CMK (cell line): ENCODE results near the gene MAGEB2.
A peak's percentile ranks its signal among the peaks of the same experiment; 100 is the strongest.
"Not testable (repeated sequence)": the region's sequence is repeated elsewhere in the genome, so short reads cannot be mapped to it uniquely, and the experiment has no call there.

ENCODE experiments used
- DNase-seq: peaks from one replicate; pipeline ENCODE4 v3.0.0-alpha.2; 2010; ENCODE audit warnings: low read depth

Gene MAGEB2, protein sequence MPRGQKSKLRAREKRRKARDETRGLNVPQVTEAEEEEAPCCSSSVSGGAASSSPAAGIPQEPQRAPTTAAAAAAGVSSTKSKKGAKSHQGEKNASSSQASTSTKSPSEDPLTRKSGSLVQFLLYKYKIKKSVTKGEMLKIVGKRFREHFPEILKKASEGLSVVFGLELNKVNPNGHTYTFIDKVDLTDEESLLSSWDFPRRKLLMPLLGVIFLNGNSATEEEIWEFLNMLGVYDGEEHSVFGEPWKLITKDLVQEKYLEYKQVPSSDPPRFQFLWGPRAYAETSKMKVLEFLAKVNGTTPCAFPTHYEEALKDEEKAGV

GRCh38 chrX:30215357-30215843 is at the start of gene MAGEB2:
Gene MAGEB2, plus strand, starts transcription at chrX:30215563. Its CDS starts 3,018 bp downstream, at chrX:30218581.
- no peak for DNase-seq

DNA sequence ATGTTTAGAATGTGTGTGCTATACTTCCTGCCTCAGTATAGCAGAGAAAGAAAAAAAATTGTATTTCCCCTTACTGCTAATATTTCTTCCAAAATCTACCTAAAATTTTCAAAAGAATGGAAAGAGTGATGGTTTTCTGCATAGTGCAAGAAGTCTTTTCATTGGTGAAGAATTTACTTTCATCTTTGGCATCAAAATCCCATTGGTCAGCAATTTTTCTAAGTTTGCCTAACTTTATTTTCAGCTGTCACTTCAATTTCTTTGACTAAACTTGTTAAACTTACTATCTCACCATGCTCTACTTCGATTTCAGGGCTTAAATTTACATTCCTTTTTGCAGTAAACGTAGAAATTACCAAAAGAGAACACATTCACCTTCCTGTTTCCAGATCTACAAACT is 44.5 kb upstream of the MAGEB2 start:
- no peak for DNase-seq

DNA sequence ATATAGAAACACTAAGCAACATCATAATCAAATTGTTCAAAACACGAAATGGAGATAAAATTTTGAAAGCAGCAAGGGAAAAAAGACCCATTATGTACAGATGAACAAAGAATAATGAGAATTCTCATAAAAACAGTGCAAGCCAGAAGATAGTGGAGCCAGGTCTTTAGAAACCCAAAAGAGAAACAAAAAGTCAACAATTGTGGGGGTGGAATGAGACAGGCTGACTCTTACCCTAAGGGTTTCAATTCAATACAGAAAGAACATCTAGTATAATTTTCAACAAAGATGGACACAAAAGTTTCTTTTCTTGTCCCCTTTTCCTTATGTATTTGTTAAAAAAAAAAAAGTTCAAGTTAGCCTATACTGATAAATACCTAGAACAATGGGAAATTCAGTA is 34.0 kb upstream of the MAGEB2 start:
- no peak for DNase-seq

GRCh38 chrX:30183554-30183953 is 31.8 kb upstream of the MAGEB2 start:
- DNase-seq, result no peak

- no peak for DNase-seq
Observed at GRCh38 chrX:30190426-30190825, 24.9 kb upstream of the MAGEB2 start.

- DNase-seq, result not testable (repeated sequence)
Observed at GRCh38 chrX:30193910-30194309, 21.5 kb upstream of the MAGEB2 start.

DNA sequence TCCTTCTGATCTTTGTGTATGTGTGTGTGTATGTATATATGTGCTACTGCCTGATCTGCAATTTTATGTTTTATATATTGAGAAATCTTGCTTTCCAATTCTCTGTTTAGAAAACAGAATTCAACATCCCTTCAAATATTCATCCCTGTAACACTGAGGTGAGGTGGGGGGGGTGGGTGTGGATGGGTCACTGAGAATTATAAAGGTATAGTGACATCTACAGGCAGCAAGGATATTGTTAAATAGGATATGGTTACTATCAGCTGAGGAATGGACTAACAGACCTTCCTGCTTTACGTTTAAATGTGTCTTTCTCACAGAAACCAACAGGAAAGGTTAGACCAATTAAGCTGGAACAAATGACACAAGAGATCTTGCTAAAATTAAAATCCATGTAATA is 19.0 kb upstream of the MAGEB2 start:
- peak; percentile 12 for DNase-seq

GRCh38 chrX:30212172-30212571 is 3.2 kb upstream of the MAGEB2 start:
- no peak for DNase-seq

GRCh38 chrX:30217465-30217864 is 2.1 kb downstream of the MAGEB2 start:
- peak; percentile 22 for DNase-seq

DNA sequence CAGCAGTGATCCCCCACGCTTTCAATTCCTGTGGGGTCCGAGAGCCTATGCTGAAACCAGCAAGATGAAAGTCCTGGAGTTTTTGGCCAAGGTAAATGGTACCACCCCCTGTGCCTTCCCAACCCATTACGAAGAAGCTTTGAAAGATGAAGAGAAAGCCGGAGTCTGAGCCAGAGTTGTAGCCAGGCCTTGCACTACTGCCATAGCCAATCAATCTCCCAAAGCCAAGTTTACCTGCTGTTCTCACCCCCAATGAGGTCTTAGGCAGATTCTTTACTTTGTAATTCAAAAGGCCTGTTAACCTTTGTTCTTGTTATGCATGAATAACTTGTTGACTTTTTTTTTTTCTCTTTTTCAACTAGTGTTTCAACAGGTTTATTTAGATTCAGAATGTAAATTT is 4.0 kb downstream of the MAGEB2 start:
- DNase-seq, result no peak

DNA sequence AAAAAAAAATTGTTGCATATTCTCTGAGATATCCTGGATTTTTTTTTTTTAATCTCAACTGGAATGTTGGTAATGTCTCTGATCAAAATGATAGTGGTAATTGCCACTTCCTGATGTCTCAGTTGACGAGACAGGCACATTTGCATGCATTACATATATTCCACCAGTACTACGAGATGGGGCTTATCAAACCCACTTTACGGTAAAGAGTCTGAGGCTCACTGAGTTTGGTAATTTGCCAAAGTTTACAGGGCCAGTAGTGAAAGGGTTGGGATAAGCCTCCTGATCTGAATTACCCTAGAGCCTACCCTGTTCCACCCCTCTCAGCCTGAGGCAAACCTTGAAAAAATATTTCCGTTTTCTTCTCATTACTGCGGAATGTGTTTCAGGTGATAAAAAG is 5.3 kb downstream of the MAGEB2 start:
- DNase-seq, result no peak

GRCh38 chrX:30224536-30224935 is 9.2 kb downstream of the MAGEB2 start:
- no peak for DNase-seq

DNA sequence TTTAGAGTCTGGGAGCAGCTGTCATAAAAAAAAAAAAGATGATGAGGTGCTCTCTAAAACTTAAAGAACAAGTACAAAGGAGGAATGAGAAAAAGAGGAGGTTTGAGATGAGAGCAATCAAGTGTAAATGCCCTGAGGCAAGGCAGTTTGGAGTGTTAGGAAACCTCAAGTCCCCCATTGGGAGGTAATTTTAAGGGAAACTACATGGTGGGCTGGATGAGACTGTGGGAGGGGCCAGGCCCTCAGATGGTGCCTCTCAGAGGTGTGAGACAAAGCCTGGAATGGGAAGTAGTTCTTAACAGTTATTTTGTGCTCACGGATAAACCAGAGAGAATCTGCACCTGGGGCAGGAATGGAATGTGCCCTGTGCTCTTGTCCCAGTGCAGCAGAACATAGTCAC is 13.2 kb downstream of the MAGEB2 start:
- DNase-seq, result no peak

DNA sequence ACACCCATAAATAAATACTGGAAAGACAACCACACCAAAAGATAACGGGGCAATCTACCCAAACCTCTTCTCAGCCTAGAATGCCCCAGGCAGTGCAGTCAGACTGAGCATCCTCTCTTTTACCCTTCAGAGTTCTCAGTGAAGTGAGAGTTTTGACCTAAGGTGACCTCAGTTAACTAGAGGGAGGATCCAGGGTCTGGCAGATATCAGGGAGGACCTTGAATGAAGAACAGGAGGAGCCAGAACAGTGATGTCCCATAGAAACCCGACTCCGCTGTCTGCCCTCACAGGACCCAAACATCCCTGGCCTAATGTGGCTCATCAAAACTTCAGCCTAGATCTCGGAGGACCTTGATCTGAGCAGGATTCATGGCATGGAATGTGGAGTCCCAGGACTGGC is 15.0 kb downstream of the MAGEB2 start, which contains the start of gene MAGEB3:
MAGEB3 (plus strand) TSS at position 263 of the 400 bp plus-strand sequence. CDS start 5,268 bp downstream, outside the sequence.
- DNase-seq, result no peak

- DNase-seq, result no peak
Observed at GRCh38 chrX:30241724-30242415, 26.5 kb downstream of the MAGEB2 start, which contains the start of gene MAGEB4. Gene MAGEB4, plus strand, starts transcription at chrX:30242000. Its CDS starts 136 bp downstream, at chrX:30242136.

DNA sequence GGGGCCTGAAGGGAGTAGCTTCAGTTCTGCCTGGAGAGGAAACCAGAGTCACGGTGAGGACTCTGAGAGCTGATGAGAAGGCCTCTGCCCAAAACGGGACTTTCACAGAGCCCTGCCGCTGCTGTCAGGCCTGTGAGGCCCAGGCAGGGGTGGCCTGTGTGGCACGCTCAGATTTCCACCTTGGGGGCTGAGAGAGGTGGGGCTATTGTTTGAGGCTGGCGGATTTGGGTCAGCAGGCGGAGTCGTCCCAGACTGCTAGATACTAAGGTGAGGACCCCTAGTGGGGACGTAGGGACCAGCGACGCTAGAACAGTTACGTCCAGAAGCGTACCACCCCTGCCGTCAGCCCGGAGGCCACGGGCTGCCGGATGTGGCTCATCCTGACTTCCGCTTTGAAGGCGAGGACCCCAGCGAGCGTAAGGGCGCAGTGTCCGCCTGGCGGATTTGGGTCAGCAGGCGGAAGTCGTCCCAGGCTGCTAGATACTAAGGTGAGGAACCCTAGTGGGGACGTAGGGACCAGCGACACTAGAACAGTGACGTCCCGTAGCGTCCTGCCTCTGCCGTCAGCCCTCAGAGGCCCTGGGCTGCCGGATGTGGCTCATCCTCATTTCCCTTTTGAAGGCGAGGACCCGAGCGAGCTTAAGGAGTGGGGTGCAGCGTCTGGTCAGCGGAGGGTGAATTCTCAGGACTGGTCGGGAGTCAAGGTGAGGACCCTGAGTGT is 31.6 kb downstream of the MAGEB2 start, which contains the start of gene MAGEB1:
MAGEB1 (plus strand) TSS at position 378 of the 721 bp plus-strand sequence. CDS start 3,348 bp downstream, outside the sequence.
- no peak for DNase-seq

- DNase-seq, result no peak
Observed at GRCh38 chrX:30248854-30249253, 33.5 kb downstream of the MAGEB2 start.

DNA sequence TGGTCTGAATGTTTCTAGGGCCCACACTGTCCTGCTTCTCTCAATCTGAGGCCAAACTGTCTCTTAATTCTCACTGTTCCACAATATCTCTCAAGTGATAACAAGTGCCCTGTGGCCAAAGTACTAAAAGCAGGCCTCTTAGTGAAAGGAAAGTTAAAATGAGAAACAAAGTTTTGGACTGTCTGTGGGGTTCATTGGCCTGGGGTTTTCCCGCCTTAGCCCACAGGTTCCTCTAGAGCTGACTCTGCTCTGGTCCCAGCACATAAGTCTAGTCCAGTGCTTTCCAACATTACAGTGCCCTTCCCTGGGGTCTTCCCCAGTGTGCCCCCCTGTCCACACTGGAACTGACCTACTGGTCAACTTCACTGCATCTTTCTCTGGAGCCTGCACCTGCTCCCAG is 37.9 kb downstream of the MAGEB2 start:
- no peak for DNase-seq

GRCh38 chrX:30259927-30260326 is 44.6 kb downstream of the MAGEB2 start:
- no peak for DNase-seq

DNA sequence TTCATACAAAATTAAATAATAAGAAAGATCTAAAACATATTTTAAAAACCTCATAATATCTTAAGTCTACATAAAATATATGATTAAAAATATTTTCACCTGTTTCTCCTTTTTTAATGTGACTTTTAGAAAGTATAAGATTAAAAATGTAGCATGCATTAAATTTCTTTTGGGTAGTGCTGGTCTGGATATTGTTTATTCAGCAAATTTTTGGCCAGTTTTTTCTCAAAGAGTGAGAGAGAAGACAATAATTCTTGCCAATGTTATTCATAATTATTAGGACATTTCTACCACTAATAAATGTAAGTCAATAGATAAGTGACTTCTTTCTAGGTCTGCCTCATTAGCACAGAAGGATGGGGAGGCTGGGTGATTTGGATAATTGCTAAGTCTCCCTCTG is 45.6 kb downstream of the MAGEB2 start:
- DNase-seq, result no peak

GRCh38 chrX:30262763-30263162 is 47.4 kb downstream of the MAGEB2 start:
- DNase-seq, result no peak
